ENCODE data around the gene HSD17B11. TPM values are rescaled to one million over a fixed set of nuclear protein-coding genes. Genes with fewer than 3 reads are reported as not detected.
"Not testable (repeated sequence)": the region's sequence is repeated elsewhere in the genome, so short reads cannot be mapped to it uniquely, and the experiment has no call there.

HSD17B11 gene
- total RNA-seq, 1 experiment from 2014 or later, result 13.6 TPM

DNA sequence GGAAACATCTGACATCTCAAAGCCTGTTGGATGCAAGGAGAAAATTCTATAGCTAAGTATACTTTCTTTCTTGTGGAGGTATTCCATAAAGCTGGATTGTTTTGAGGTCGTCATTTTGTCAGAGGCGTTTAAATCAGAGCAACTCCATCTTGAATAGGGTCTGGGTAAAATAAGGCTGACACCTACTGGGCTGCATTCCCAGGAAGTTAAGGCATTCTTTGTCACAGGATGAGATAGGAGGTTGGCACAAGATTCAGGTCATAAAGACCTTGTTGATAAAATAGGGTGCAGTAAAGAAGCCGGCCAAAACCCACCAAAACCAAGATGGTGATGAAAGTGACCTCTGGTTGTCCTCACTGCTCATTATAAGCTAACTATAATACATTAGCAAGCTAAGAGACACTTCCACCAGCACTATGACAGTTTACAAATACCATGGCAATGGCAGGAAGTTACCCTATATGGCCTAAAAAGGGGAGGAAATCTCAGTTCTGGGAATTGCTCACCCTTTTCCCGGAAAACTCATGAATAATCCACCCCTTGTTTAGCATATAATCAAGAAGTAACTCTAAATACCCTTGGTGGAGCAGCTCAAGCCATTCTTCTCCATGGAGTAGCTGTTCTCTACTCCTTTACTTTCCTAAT is 80.2 kb downstream of the HSD17B11 start:
- DNase-seq (ENCODE audit: low read depth), result no peak

DNA sequence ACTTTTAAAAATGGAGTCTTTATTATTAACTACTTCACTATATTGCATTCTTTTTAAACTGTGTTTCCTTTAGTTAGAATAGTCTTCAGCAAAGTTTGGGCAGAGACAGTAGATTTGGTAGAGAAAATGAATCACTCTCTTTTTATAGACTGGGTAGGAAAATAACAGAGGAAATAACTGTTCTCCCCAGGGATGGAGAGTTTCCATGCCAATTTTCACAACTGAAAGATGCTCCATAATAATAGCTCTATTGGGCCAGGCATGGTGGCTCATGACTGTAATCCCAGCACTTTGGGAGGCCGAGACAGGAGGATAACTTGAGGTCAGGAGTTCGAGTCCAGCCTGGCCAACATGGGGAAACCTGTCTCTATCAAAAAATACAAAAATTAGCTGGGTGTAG is 81.4 kb downstream of the HSD17B11 start:
- no peak for DNase-seq (ENCODE audit: low read depth)

DNA sequence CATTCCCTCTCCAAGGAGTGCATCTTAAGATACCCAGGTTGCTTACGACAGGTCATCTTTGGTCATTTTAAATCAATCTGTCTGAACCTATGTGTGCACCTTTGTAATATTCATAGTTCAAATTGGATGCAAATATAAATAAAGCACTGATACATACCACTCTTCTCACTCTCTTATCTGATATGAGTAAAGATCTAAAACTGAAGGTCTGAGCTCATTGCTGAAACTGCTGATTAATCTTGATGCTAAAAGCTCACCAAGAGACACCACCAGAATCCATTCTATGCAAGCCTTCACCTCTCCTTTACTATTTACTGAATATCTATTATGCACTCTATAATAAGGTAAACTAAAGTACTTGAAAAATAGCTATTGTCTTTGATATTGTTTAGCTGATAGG is 84.9 kb downstream of the HSD17B11 start:
- no peak for DNase-seq (ENCODE audit: low read depth)

DNA sequence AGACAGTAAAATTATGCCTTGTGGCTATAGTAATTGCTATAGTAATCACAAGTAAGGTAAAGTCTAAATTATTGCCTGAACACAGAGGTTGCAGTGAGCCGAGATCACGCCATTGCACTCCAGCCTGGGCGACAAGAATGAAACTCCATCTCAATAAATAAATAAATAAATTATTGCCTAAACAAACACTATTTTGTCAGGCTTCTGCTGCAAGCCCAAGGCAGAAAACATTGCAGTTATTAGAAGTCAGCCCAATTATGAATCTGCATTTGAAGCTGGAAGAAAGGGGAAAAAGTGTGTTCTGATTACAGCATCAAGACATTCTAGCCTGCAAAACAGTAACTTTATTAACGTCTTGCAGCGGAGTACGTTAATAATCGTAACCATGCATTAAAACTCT is 85.4 kb downstream of the HSD17B11 start:
- no peak for DNase-seq (ENCODE audit: low read depth)

DNA sequence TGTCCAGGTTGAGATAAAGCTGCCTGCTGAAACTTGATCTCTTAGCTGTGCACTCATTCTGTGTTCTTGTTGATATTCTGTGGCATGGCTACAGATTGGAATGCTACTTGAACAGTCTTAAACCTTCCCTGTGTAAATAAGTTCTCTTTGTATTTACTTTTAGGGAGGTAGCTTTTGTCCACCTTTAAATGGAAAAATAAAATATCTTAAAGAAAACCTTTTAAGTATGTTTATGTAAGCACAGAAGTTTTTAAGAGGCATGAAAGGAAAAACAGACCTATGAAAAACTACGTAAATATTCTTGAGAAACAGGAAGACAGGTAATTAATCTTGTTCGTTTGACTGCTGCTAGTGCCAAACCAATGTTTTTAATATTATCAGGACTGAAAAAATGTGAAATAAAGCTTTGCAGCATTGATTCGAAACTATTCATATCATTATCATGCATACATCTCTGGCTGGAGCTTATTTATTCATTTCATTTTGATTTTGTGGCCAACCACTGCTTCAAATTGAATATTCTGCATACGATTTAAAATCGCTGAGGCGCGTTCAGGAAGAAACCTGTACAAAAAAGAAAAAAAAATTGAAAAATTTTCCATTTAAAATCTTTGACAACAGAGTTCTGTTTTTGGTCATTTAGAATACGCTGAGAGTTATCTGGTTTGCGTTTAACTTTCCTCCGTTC is 86.1 kb downstream of the HSD17B11 start:
- DNase-seq (ENCODE audit: low read depth), result no peak

DNA sequence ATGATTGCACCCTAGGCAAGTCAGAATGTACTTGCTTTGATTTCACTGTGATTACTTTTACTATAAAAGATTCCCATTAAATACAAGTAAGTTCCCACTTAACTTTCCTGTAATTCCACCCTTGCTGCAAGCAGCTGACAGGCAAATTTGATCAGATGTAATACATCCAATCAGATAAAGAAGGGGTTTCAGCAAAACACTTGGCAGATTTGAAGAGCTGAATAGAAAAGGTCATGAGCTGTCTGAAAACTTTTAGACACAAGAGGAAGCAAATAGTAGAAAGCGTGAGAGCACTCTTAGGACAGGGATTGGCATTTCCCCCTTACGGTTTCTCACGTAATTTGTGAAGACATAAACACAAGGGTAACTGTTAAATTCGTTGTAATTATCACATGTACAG is 91.1 kb downstream of the HSD17B11 start:
- no peak for DNase-seq (ENCODE audit: low read depth)

DNA sequence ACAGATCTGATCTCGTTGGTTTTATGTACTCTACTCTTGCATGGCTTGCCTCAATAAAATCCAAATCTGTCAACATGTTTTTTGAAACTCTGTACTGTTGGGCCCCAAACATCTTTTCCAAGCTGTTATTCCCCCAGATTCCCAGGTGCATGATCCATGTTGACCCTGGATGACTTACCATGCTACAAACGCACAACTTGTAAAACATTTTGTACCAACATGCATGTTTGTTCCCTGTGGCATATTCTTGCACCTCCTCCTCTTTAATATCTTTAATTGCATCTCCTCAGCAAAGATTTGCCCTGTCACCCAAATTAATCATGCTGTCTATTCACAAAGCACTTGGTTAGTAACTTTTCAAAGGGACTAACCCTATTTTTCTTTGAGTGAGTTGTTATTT is 92.6 kb downstream of the HSD17B11 start:
- DNase-seq (ENCODE audit: low read depth), result no peak

DNA sequence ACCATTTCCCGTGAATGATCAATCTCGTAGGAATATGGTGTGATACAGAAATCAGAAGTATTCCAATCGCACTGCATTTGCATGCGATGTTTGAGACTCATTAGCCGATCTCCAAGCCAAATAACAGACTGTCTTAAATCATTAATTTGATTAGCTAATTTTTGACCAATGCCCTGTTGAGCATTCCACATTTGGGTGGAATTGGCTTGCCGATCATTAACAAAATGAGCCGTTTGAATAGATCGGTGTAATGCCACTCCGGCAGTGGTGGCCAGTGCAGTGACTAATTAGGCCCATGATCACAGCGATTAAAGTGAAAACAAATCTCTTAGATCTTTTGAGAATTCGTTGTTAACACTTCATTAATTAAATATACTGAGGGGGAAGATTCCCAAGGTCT is 96.1 kb downstream of the HSD17B11 start:
- DNase-seq (ENCODE audit: low read depth), result not testable (repeated sequence)

DNA sequence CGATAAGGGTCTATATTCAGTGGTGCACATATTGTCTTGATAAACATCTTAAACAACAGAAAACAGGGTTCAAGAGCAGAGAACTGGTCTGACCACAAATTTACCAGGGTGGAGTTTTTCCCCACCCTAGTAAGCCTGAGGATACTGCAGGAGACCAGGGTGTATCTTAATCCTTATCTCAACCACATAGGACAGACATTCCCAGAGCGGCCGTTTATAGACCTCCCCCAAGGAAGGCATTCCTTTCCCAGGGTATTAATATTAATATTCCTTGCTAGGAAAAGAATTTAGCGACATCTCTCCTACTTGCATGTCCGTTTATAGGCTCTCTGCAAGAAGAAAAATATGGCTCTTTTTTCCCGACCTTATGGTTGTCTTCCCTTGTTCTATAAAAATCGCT is 97.1 kb downstream of the HSD17B11 start:
- not testable (repeated sequence) for DNase-seq (ENCODE audit: low read depth)

DNA sequence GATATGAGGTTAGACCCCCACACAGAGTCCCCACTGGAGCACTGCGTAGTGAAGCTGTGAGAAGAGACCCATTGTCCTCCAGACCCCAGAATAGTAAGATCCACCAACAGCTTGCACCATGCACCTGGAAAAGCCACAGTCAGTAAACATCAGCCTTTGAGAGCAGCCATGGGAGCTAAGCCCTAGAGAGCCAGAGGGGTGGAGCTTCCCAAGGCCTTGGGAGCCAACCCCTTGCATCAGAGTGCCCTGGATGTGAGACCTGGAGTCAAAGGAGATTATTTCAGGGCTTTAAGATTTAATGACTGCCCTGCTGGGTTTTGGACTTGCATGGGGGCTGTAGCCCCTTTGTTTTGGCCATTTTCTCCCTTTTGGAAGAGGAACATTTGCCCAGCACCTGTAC is 104.0 kb downstream of the HSD17B11 start:
- DNase-seq (ENCODE audit: low read depth), result no peak

Small RNAs within 50 kb of the gene (small RNA-seq; reads per million reads assigned to genes)
- gene MIR5705, result not detected
- not detected for gene RN7SL681P

Other genes with a start within 250 kb of the HSD17B11 start
- 7.8 and 13.1 TPM in 2 replicates for gene KLHL8, start 170.6 kb downstream of the HSD17B11 start, total RNA-seq (2014; rRNA removed; shearing (Covaris generic))
- not detected in 2 replicates for gene HSD17B13, start 68.3 kb downstream of the HSD17B11 start, total RNA-seq (2014; rRNA removed; shearing (Covaris generic))
- gene NUDT9, start 31.4 kb upstream of the HSD17B11 start, total RNA-seq (2014; rRNA removed; shearing (Covaris generic)), result 11.0 and 14.0 TPM in 2 replicates
- gene SPARCL1, start 138.2 kb upstream of the HSD17B11 start, total RNA-seq (2014; rRNA removed; shearing (Covaris generic)), result not detected in 2 replicates
- gene DSPP, start 217.3 kb upstream of the HSD17B11 start, total RNA-seq (2014; rRNA removed; shearing (Covaris generic)), result not detected in 2 replicates

Data from HT1080 (cell line).